ENCODE data around the gene RPS15.

The RPS15 gene

GRCh38 chr19:1483131-1483978 lies 45.2 kb downstream of the RPS15 start:
- H3K27ac ChIP-seq, result no peak overlapping the region
- no peak for TF ChIP-seq CTCF (conservative IDR thresholded peaks at IDR 0.05)
- TF ChIP-seq ZFX (IDR thresholded peaks at IDR 0.05), result no peak

DNA sequence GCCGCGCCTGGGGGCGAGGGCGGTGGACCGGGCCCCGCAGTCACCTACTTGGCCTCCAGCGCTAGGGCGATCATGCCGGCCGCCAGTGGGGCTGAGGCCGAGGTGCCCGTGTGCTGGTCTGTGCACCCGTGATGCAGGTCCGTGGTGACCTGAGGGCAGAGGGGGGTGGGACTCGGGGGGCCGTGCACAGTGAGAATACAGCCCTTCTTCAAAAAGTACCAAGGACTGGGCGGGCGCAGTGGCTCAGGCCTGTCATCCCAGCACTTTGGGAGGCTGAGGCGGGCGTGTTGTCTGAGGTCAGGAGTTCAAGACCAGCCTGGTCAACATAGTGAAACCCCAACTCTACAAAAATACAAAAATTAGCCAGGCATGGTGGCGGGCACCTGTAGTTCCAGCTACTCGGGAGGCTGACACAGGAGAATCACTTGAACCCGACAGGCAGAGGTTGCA lies 45.8 kb downstream of the RPS15 start:
- TF ChIP-seq CTCF (conservative IDR thresholded peaks at IDR 0.05) (no peak), ZFX (IDR thresholded peaks at IDR 0.05) (no peak)

DNA sequence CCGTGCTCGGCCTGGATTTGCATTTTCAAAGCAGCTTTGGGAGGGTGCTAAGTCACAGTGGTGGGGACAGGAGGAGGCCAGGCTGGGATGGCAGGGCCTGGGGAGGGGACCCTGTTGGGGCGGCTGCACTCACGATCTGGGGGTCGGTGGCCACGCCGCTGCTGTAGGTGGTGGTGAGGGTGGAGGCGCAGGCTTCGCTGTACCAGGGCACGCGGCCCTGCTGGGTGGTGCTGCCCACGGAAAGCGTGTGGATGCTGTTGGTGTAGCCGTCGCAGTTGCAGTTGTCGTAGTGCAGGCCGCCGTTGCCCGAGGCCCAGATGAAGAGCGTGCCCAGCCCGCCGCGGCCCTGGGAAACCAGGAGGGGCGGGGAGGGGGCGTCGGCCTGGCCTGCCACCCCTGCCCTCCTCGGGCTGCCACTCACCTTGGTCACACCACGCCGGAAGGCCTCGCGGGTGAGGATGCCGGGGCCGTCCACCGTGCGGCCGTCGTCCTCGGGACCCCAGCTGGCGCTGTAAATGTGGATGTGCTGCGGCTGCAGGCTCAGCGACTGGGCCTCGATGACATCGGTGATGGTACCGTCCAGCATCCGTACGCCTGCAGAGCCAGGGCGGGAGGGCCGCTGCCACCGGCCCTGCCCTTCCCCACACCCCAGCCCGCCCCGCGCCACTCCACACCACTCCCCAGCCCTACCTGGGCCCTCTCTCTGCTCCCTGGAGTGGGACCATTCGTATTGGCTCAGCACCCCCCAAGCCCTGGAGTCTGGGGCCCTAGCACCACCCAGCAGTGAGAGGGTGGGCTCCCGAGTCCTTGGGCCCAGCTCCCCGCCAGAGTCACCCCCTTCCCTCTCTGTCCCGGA lies 48.8 kb downstream of the RPS15 start:
- H3K27ac ChIP-seq, result no peak overlapping the region
- TF ChIP-seq ZFX (IDR thresholded peaks at IDR 0.05), result no peak
- TF ChIP-seq CTCF (conservative IDR thresholded peaks at IDR 0.05), result no peak

More for the DNA sequence above, 45.8 kb downstream of the RPS15 start:
- no peak overlapping the region for H3K27ac ChIP-seq

DNA sequence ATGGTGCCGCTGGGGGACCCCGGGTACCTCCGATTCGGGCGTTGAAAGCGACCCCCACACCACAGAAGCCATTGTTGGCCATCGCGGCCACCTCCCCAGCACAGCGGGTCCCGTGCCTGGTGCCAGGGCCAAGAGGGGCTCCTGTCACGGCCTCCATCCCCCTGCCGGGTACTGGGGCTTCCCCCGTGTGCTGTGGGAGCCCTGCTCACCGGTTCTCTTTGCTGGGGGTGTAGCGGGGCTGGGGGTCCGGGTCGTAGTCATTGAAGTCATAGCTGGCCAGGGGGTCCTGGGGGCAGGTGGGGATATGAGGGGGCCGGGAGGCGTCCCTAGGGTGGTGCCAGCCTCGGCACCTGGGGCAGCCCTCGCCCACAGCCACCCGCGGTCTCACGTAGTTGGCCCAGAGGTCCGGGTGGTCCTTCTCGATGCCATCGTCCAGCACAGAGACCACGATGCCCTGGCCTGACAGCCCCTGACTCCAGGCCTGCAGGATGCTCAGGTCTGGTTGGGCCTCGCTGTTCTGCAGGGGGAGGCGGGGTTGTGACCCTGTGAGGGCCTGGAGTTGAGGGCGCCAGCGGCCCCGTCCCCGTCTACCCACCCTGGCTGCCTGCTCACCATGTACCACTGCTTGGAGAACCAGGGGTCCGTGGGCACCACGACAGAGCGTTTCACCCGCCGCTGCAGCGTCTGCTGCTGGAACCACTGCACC lies 49.5 kb downstream of the RPS15 start:
- H3K27ac ChIP-seq, result no peak overlapping the region
- TF ChIP-seq ZFX (IDR thresholded peaks at IDR 0.05) (no peak), CTCF (conservative IDR thresholded peaks at IDR 0.05) (no peak)

GRCh38 chr19:1488282-1488601 lies 50.0 kb downstream of the RPS15 start:
- H3K27ac ChIP-seq, result no peak overlapping the region
- TF ChIP-seq CTCF (conservative IDR thresholded peaks at IDR 0.05) (no peak), ZFX (IDR thresholded peaks at IDR 0.05) (no peak)

GRCh38 chr19:1489463-1490310 lies 51.5 kb downstream of the RPS15 start:
- H3K27ac ChIP-seq, result peak overlapping the region; percentile 71
- TF ChIP-seq CTCF (conservative IDR thresholded peaks at IDR 0.05), result no peak
- TF ChIP-seq ZFX (IDR thresholded peaks at IDR 0.05), result no peak
